Globus pallidus (tissue), 1 donor: ENCODE data around the gene CPT1A.

Experiments
- DNase-seq: peaks from one replicate; pipeline ENCODE4 v3.0.0-alpha.2; 2015; ENCODE audit warnings: low spot score

CPT1A gene

DNA sequence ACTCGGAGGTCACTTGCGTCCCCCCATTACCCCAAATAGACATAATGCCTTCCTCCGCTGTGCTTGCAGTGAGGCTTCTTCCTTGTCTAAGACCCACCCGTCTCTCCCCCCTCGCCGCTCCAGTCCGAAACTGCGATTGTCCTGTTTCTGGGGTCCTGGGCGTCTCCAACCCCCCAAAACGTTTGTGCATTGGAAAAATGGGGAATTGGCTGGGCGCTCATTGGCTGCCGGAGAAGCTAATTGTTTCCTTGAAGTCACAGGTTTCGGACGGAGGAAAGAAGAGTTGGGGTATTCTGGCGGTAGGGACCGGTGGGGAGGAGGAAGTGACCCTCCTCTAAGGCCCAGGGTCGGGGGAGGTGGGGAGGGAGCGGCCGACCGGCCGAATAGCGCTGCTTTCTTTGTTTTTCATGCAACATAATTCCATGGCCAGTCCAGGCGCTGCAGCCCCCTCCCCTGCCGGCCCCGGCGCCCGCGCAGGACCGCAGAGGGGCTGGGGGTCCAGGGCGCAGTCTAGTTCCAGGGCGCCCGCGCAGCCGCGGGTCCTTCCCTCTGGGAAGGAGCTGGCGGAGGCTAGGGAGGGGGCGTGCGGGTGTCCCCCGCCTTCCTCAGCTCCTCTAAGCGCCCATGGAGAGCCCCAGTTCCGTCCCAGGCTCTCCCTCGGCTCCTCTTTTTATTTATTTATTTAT, 12.7 kb upstream of the CPT1A start:
- no peak for DNase-seq

DNA sequence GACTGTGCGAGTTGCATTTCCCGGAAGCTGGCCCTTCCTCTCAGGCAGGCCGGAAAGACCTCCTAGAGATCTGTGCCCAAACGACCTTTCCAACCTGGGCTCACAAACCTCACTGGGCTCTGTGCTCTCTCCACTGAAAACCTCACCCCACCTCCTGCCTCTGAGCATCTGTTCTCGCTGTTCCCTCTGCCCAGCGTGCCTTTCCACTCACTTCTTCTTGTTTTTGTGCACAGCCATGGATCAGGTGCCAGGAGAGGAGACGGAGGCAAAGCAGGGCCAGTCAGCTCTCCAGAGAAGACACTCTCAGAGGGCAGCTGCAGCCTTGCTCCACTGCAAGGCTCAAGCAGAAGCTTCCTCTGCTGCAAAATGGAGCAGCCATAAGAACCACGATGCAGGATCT, 10.9 kb upstream of the CPT1A start:
- DNase-seq = no peak

DNA sequence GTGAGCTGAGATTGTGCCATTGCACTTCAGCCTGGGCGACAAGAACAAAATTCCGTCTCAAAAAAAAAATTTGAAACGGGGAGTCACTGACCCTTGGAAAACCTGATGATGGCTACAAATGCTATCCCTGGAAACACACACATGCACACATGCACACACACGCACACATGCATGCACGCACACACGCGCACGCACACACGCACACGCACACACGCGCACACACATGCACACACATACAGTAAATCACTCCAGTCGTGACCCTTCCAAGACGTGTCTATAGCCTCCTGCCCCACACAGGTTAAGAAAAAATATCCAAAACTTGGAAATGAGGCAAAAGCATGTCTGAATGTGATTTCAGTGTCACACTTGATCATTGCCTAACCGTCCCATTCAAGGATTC, 6.7 kb upstream of the CPT1A start:
- DNase-seq = no peak

DNA sequence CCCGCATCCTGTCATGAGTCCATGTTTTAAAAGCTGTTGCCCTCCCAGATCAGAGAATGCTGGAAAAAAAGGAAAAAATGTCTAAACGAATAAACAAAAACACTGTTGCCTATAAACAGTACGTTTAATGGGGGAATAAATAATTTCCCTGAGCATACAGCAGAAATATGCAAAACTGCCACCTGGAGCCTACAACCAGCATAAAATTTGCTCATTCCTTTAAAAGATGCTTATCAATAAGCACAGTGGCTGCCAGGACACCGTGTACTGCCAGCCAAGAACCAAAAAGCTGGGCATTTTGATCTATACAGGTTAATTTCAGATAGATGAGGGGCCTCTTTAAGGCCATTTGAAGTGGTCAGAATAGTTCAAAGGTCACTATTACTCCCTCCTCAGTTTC, 5.7 kb upstream of the CPT1A start:
- no peak for DNase-seq

DNA sequence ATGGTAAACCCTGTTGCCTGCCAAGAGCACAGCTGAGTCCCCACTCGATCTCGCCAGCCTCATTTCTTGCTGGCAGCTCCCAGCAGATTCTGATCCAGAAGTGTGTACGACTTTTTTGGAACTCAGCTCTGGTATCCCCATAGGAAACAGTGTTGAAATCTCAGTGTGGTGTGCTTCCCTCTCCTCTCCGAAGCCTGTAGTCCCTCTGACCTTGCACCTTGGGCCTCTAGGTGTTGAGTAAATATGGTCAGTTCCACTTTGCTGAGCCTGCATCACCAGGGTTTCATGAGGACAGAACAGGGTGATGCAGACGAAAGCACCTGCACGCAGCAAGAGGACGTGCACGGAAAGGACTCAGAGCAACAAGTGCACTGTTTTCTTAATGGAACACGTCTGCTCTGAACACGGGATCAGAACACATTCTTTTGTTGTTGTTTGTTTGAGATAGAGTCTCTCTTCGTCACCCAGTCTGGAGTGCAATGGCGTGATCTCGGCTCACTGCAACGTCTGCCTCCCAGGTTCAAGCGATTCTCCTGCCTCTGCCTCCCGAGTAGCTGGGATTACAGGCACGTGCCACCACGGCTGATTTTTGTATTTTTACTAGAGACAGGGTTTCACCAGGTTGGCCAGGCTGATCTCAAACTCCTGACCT, 3.8 kb upstream of the CPT1A start:
- no peak for DNase-seq

DNA sequence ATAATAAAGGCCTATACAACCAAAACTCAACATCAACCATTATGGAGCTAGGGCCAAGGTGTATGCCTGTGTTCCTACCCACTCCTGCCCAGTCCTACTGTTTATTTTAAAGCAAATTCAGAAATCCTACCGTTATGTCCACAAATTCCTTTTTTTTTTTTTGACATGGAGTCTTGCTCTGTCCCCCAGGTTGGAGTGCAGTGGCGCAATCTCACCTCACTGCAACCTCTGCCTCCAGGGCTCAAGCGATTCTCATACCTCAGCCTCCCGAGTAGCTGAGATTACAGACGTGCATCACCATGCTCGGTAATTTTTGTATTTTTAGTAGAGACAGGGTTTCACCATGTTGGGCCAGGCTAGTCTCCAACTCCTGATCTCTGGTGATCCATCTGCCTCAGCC, 3.1 kb upstream of the CPT1A start:
- DNase-seq = no peak

DNA sequence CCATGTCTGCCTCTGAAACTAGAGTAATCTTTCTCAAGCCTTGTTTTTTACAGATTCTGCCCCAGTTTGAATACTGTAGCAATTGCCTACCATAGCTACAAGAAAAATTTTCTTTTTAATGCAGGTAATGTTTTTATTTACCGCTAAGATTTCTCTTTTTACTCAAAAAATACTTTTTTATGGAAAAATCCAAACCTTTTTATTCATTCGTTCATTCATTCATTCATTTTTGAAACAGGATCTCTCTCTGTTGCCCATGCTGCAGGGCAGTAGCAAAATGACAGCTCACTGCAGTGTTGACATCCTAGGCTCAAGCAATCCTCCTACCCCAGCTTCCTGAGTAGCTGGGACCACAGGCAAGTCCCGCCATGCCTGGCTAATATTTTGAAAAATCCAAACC, 2.7 kb upstream of the CPT1A start:
- DNase-seq = no peak

DNA sequence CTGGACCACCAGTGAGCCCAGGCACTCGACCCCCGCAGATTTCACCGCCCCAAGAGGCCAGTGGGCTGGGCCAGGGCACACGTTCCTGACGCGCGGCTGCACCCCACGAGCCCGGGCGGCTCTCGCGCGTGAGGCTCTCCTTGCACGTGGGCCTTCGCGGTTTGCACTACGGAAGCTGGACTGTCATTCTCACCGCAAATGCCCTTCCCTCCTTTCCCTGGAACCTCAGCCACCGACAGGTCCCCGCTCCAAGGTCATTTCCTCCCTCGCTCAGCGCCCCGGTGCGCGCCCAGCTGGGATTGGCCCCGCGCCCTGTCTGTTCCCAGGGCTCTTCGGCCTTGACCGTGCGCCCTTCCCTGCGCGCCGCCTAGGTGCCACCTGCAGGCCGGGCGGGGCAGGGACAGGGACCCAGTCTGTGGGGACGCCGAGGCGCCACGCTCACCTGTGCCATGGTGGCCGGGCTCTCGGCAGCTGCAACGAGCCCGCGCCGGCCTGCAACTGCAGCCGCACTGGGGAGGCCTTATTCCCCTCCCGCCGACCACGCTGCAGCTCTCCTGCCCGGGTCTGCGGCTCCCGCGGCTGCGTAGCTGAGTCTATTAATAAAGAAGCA, 2.1 kb upstream of the CPT1A start:
- DNase-seq = no peak

DNA sequence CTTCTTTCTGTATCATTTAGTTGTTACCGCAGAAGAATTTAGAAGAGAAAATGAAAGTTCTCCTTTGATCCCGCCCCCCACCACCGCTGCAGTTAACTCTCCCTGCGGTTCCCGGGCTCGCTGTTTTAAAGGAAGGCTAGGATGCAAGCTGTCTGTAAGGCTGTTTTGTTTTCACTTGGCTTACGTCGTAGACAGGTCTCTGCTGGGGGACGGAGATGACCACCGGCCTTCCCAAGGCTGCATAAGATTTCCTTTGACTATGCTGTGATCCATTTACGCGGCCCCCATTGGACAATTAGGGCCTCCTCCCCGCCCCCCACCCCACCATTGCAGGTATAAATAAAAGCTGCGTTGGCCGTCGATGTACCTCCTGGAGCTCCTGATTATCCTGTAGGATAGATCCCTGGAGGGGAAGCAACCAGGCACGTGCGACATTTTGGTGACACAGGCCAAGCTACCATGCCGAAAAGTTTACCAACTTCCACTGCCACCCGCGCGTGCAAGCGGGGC, 1.4 kb upstream of the CPT1A start:
- no peak for DNase-seq

DNA sequence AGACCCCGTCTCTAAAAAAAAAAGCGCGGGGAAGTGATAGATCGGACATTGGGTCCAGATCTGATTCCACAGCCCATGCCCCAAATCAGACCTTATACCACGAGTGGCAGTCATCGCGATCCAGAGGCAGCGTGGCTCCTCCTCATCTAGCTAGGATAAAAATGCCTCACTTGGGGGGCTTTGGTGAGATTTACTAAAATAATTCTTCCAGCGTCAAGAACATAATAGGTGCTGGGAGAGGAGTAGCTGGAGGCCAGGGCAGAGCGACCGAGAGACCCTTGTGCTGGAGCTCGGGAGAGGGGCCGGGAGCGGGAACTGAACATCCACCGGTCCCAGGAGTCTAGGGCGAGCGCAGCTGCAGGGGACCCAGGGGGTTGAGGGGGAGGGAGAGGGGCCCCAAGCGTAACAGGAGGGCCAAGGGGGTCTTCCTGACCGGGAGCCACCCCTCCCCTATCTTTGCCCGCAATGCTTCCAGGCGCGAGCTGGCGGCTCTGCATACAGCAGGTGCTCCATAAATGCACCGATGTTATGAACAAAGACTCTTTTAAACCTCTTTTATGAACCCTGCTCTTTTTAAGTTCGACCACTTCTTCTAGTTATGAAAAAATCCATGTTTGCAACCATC, 823 bp upstream of the CPT1A start:
- no peak for DNase-seq

DNA sequence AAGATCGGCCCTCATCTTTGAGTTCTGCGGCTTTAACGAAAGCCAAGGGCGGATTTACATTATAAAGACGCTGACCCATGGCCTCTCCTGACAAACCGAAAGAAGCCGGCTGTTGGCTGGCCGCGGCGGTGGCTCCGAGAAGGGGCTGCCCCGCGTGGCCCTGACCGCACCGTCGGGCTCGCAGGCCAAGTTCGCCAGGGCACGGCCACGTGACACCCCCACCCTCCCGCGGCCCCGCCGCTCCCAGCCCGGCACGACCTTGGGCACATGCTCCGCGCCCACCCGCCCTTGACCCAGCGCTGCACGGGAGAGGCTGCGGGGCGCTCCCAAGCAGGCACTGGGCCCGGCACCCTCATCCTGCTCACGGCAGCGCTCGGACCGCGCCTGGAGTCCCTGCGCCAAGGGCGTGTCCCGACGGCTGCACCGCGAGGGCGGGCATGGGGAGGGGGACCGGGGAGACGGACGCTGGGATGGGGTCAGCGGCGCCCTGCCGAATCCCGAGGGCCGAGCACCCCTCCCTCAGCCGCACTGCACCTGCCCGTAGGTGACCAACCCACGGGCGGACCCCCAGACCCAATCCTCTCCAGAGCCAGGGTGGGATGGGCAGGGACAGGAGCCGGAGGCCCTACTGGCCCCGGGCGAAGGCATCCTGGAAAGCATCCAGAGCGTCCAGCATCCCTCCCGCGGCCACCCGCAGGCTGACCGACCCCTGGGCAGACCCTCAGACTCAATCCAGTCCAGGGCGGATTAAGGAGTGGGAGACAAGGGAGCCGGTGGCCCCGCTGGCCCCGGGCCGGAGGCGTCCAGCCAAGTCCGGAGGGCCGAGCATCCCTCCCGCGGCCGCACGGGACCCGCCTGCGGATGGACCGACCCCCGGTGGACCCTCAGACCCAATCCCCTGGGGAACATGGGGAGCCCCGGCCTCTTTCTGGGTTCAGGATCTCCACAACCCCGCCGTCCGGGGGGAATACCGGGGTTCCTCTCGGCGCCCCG, 759 bp downstream of the CPT1A start:
- peak; percentile 29 for DNase-seq

DNA sequence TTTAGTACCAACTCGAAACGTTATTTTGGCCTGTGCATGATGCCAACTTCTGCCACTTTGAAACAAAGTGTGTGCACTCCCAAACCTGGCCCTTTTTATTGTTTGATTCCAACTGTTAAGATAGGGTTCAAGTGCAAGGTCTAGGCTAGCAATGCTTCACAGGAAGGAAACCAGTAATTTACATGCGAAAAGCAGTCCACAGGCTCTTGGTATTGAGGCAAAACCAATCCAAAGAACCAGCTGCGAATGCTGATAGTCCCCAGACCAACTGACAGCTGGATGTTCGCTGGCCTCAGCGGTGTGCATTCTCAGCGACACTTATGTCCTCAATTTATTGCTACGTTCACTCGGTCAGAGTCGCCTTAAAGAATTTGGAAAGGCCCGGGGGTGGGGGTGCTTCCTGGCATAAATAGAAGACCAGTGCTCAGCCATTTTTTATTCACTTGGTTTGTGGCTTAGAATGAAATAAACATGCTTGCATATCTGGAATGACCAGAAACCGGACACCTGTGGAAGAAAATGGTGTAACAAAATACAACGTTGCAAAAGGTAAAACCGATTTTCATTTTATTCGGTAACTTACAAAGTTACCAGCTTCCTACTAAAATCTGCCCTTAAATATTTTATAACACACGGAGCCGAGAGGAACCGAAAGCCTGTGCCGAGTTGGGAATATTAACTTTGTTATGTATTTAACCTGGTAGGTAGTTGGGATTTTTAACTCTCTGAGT, 1.6 kb downstream of the CPT1A start:
- peak; percentile 42 for DNase-seq

DNA sequence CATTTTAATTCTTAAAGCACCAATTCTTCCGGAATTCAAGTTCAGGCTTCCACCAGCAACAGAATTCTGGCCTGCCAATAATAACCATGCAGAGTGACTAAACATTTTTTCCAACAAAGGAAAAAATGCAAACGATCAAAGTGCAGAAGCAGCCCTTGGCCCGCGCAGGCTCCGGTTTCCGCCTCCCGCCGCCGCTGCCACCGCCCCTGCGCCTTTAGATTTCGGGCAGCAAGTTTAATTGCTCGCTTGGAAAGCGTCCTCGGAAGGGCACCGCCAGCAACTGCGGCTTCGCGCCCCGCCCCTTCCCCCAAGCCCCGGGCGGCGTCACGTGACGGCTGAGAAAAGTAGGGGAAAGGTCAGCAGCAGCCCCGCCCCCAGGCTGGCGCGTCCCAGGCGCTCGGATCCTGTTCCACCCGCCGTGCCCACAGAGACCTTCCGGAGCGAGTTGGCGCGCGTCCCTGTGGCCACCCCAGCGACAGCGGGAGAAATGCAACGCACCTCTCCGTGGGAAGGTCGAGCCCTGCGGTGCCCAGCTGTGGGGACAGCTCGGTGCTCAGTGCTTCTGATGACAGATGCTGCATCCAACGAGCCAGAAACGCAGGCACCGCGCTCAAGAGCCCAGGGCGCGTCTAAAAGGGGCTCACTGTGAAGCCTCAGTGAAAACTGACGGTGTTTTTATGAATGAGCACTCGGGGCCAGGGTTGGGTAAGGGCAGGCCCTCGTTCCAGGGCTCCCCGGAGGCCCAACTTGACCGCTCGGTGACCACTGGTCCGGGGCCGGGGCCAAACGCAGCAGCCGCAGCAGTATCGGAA, 2.5 kb downstream of the CPT1A start:
- peak; percentile 86 for DNase-seq

DNA sequence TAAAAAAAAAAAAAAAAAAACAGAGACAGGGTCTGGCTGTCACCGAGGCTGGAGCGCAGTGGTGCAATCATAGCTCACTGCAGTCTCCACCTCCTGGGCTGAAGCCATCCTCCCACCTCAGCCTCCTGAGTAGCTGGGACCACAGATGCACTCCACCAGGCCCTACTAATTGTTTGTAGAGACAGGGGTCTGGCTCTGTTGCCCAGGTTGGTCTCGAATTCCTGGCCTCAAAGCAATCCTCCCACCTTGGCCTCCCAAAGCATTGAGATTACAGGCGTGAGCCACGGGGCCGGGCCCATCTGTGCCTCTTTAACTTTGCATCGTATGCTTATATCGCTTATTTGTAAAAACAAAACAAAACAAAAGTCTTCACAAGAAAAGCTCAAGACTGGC, 3.1 kb downstream of the CPT1A start:
- no peak for DNase-seq

DNA sequence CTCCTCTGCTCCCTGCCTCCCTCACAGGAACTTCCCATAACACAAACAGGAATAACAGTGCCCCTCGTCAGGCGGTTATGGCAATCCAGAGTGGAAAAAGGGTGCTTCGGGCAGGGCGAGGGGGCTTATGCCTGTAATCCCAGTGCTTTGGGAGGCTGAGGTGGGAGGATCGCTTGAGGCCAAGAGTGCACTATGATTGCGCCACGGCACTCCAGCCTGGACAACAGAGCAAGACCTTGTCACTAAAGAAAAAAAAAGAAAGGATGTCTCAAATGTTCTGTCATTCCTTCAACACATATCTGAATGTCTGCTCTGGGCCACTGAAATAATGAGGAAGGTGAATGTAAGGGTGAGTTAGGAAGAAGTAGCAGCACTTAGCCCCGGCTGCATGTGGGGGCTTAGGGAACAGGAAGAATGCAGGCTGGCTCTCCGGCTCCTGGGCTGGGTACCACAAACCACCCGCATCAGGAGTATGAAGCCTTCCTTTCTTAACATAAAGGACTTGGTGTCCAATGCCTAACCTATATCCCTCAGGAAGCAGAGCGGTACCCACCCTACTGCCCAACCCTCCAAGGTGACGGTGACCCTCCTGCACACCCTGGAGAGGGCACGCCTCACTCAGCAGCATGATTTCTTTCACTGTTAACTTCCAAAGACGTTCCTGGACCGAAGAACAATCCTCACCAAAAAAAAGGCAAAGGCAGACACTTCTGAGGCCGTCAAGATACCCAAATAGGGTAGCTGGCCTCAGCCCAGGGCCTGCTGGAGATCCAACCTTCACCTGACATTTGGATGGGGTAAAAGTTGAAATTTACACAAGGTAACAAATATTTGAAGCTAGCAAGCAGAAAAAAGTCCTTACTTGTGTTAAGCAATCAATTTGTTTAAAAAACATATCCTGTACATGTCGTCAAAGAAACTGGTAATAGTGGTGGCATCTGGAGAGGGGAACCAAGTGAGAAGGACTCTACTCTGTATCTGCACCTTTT, 3.8 kb downstream of the CPT1A start:
- no peak for DNase-seq

DNA sequence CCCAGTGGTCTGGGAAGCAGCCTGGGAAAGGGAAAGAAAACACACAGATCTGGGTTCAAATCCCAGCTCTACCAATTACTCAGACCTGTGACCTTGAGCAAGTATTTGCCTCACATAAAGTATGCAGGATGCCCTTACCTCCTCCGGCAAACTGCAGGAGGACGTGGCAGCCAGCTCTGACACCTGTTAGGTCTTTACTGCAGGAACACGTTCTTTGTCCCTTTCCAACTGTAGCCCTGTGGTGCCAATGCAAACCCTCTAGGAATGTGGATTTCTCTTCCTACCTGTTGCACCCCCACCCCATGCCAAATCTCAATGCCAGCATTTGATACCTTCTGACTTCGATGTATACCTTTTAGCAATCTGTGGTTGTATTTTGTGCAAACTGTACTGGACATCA, 6.0 kb downstream of the CPT1A start:
- DNase-seq = no peak

DNA sequence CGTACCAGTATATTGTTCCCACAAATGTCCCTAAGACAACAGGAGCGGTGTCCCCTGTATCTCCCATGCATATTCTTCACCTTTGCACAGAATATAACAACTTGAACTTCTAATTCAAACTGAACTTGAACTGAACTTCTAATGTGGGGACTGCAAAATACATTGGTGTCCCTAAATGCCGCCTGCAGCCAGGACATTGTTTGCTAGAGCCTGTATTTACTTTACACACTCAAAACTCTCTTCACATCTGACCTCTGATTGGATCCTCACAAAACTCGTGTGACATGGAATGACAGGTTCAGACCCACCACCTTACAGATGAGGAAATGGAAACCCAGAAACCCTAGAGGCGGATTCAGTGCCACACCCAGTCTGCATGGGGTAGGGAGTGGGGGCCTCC, 6.4 kb downstream of the CPT1A start:
- no peak for DNase-seq

DNA sequence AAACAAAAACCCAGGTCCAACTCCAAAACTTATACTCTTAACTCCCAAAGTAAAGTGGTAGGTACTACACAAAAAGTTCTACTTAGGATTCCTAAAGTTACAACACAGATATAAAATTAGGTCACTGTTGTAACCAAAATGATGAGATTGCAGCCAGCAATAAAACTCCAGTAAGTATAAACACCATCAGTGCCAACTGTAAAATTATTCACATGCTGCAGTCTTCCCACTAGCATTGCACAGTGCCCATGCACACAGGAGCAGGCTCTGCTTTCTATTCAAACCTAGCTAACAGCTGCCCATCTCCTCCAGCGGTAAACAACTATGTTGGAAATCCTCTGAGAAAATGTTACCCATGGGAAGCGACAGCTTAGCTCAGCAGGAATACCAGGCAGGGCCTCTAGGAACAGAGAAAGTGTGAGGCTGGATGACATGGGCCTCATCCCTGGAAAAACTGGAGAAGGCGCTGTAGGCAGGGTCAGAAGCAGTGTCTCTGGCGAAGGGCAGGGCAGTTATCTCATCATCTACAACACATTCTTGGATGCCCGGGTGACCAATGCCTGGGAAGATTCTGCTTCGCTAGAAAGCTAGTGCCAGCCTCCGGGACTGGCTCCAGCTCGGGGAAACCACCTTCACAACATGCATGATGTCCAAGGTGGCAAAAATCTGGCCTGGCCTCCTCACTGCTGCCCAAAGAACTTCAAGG, 9.1 kb downstream of the CPT1A start:
- DNase-seq = no peak
